ENCODE measurements around the gene LRBA. TPM values are rescaled to one million over a fixed set of nuclear protein-coding genes. Genes with fewer than 3 reads are reported as not detected.
A peak's percentile ranks its signal among the peaks of the same experiment; 100 is the strongest.

Gene LRBA
- total and polyA plus RNA-seq, 4 donors: 11.8 to 149 (median 34.2) TPM

GRCh38 chr4:150581641-150582051 lies 433.4 kb downstream of the LRBA start:
- H3K9ac ChIP-seq (ENCODE audit: insufficient read depth in 1 of 2, low read length in 2 of 2): no peak overlapping the region
- peaks cover 0 to 79% (median 72%) of the 10 kb centered on the region in 3 donors for H3K27me3 ChIP-seq (ENCODE audit: control insufficient read depth in 3 of 3, insufficient read depth in 3 of 3, low read length in 2 of 3)
- H3K4me3 ChIP-seq: no peak overlapping the region
- peaks cover 0 to 6% (median 0%) of the 10 kb centered on the region in 4 donors for H3K9me3 ChIP-seq (ENCODE audit: control insufficient read depth in 4 of 4, insufficient read depth in 3 of 4, low read length in 3 of 4)
- no peak for ATAC-seq (ENCODE audit: insufficient read depth, low FRiP score)
- H3K27ac ChIP-seq (ENCODE audit: low read depth in 1 of 2, low read length in 1 of 2): no peak overlapping the region
- no peaks in the 10 kb centered on the region for H3K36me3 ChIP-seq (ENCODE audit: control insufficient read depth in 4 of 4, insufficient read depth in 4 of 4, low read length in 4 of 4)
- no peak for TF ChIP-seq CTCF (IDR thresholded peaks at IDR 0.05; ENCODE audit: control extremely low read depth, extremely low read depth)
- peaks cover 0 to 32% (median 4%) of the 10 kb centered on the region in 5 donors for H3K4me1 ChIP-seq (ENCODE audit: control insufficient read depth in 5 of 5, insufficient read depth in 5 of 5, low read length in 5 of 5)
- DNase-seq: peak; percentile 52 to 72 (median 55)
- WGBS, 2 donors: 89 to 91% methylated on average over 13 of the region's 13 CpGs

- Histone ChIP-seq H3K27ac (ENCODE audit: low read depth in 1 of 2, low read length in 1 of 2) (no peak overlapping the region), H3K27me3 (ENCODE audit: control insufficient read depth in 3 of 3, insufficient read depth in 3 of 3, low read length in 2 of 3) (peaks cover 0 to 79% (median 72%) of the 10 kb centered on the region in 3 donors), H3K4me3 (no peak overlapping the region), H3K9me3 (ENCODE audit: control insufficient read depth in 4 of 4, insufficient read depth in 3 of 4, low read length in 3 of 4) (peaks cover 0 to 6% (median 0%) of the 10 kb centered on the region in 4 donors), H3K4me1 (ENCODE audit: control insufficient read depth in 5 of 5, insufficient read depth in 5 of 5, low read length in 5 of 5) (peaks cover 0 to 32% (median 4%) of the 10 kb centered on the region in 5 donors), H3K9ac (ENCODE audit: insufficient read depth in 1 of 2, low read length in 2 of 2) (no peak overlapping the region), H3K36me3 (ENCODE audit: control insufficient read depth in 4 of 4, insufficient read depth in 4 of 4, low read length in 4 of 4) (no peaks in the 10 kb centered on the region)
- 97% methylated on average over 7 of the region's 7 CpGs for WGBS, 2 donors
- TF ChIP-seq CTCF (IDR thresholded peaks at IDR 0.05; ENCODE audit: control extremely low read depth, extremely low read depth): no peak
- ATAC-seq (ENCODE audit: insufficient read depth, low FRiP score): no peak
- peak in 2 of 3 donors; percentile 15 to 50 for DNase-seq
Measured at GRCh38 chr4:150581056-150581605, 434.0 kb downstream of the LRBA start.

GRCh38 chr4:150580306-150580705 lies 434.8 kb downstream of the LRBA start:
- H3K9ac ChIP-seq (ENCODE audit: insufficient read depth in 1 of 2, low read length in 2 of 2): no peak overlapping the region
- H3K27ac ChIP-seq (ENCODE audit: low read depth in 1 of 2, low read length in 1 of 2): no peak overlapping the region
- TF ChIP-seq CTCF (IDR thresholded peaks at IDR 0.05; ENCODE audit: control extremely low read depth, extremely low read depth): no peak
- H3K36me3 ChIP-seq (ENCODE audit: control insufficient read depth in 4 of 4, insufficient read depth in 4 of 4, low read length in 4 of 4): no peaks in the 10 kb centered on the region
- DNase-seq (no peak), ATAC-seq (ENCODE audit: insufficient read depth, low FRiP score) (no peak)
- H3K4me3 ChIP-seq: no peak overlapping the region
- 91 to 94% methylated on average over 9 of the region's 9 CpGs for WGBS, 2 donors
- H3K27me3 ChIP-seq (ENCODE audit: control insufficient read depth in 3 of 3, insufficient read depth in 3 of 3, low read length in 2 of 3): peaks cover 0 to 74% (median 67%) of the 10 kb centered on the region in 3 donors
- peaks cover 0 to 6% (median 0%) of the 10 kb centered on the region in 4 donors for H3K9me3 ChIP-seq (ENCODE audit: control insufficient read depth in 4 of 4, insufficient read depth in 3 of 4, low read length in 3 of 4)
- H3K4me1 ChIP-seq (ENCODE audit: control insufficient read depth in 5 of 5, insufficient read depth in 5 of 5, low read length in 5 of 5): peaks cover 0 to 32% (median 4%) of the 10 kb centered on the region in 5 donors
